HEK293 (cell line): Measurements from ENCODE around the gene UBAP2L.

Experiments
- CTCF ChIP-seq: fragments of 450-650 bp; formaldehyde crosslinking; IDR thresholded peaks from 2 replicates; pipeline ENCODE4 v1.5.1; 2016; ENCODE audit warnings: missing biosample characterization, missing genetic modification characterization
- GLI2 ChIP-seq: fragments of 450-650 bp; formaldehyde crosslinking; IDR thresholded peaks from 2 replicates; pipeline ENCODE4; 2017; ENCODE audit warnings: missing biosample characterization, missing genetic modification characterization, low read depth, borderline replicate concordance
- GLI4 ChIP-seq: fragments of 450-650 bp; formaldehyde crosslinking; IDR thresholded peaks from 2 replicates; pipeline ENCODE4 v1.5.1; 2016; ENCODE audit warnings: missing biosample characterization, missing genetic modification characterization
- PRDM4 ChIP-seq: fragments of 450-650 bp; formaldehyde crosslinking; IDR thresholded peaks from 2 replicates; pipeline ENCODE4 v1.5.1; 2017; ENCODE audit warnings: missing biosample characterization, missing genetic modification characterization
- REPIN1 ChIP-seq: fragments of 450-650 bp; formaldehyde crosslinking; IDR thresholded peaks from 2 replicates; pipeline ENCODE4 v1.5.1; 2017; ENCODE audit warnings: missing biosample characterization, missing genetic modification characterization, low read depth
- REST ChIP-seq: fragments of 450-650 bp; formaldehyde crosslinking; IDR thresholded peaks from 2 replicates; pipeline ENCODE4 v1.5.1; 2016; ENCODE audit warnings: missing biosample characterization, missing genetic modification characterization
- SP3 ChIP-seq: fragments of 450-650 bp; formaldehyde crosslinking; IDR thresholded peaks from 2 replicates; pipeline ENCODE4 v1.5.1; 2016; ENCODE audit warnings: missing biosample characterization, missing genetic modification characterization
- WT1 ChIP-seq: fragments of 450-650 bp; formaldehyde crosslinking; IDR thresholded peaks from 2 replicates; pipeline ENCODE4 v1.5.1; 2016; ENCODE audit warnings: missing biosample characterization, missing genetic modification characterization
- YY1 ChIP-seq: fragments of 450-650 bp; formaldehyde crosslinking; IDR thresholded peaks from 2 replicates; pipeline ENCODE4 v1.5.1; 2018; ENCODE audit warnings: missing biosample characterization, missing genetic modification characterization
- ZBTB17 ChIP-seq: fragments of 450-650 bp; formaldehyde crosslinking; IDR thresholded peaks from 2 replicates; pipeline ENCODE4 v1.5.1; 2016; ENCODE audit warnings: missing biosample characterization, missing genetic modification characterization
- ZNF121 ChIP-seq: fragments of 450-650 bp; formaldehyde crosslinking; IDR thresholded peaks from 2 replicates; pipeline ENCODE4 v1.5.1; 2016; ENCODE audit warnings: missing biosample characterization, missing genetic modification characterization
- ZNF221 ChIP-seq: fragments of 450-650 bp; formaldehyde crosslinking; IDR thresholded peaks from 2 replicates; pipeline ENCODE4 v1.5.1; 2017; ENCODE audit warnings: missing biosample characterization, missing genetic modification characterization, borderline replicate concordance
- ZNF239 ChIP-seq: fragments of 450-650 bp; formaldehyde crosslinking; IDR thresholded peaks from 2 replicates; pipeline ENCODE4 v1.5.1; 2016; ENCODE audit warnings: missing biosample characterization, missing genetic modification characterization
- ZNF24 ChIP-seq: fragments of 450-650 bp; formaldehyde crosslinking; IDR thresholded peaks from 2 replicates; pipeline ENCODE4 v1.5.1; 2016; ENCODE audit warnings: missing biosample characterization, missing genetic modification characterization
- ZNF302 ChIP-seq: fragments of 450-650 bp; formaldehyde crosslinking; IDR thresholded peaks from 2 replicates; pipeline ENCODE4 v1.5.1; 2016; ENCODE audit warnings: missing biosample characterization, missing genetic modification characterization, low read depth
- ZNF311 ChIP-seq: fragments of 450-650 bp; formaldehyde crosslinking; IDR thresholded peaks from 2 replicates; pipeline ENCODE4 v1.5.1; 2017; ENCODE audit warnings: missing biosample characterization, missing genetic modification characterization, borderline replicate concordance
- ZNF366 ChIP-seq: fragments of 450-650 bp; formaldehyde crosslinking; conservative IDR thresholded peaks from 2 replicates; pipeline ENCODE4 v1.5.1; 2016; ENCODE audit warnings: missing biosample characterization, missing genetic modification characterization
- ZNF391 ChIP-seq: fragments of 450-650 bp; formaldehyde crosslinking; IDR thresholded peaks from 2 replicates; pipeline ENCODE4 v1.5.1; 2016; ENCODE audit warnings: low read depth, missing biosample characterization, missing genetic modification characterization, borderline replicate concordance
- ZNF521 ChIP-seq: fragments of 450-650 bp; formaldehyde crosslinking; IDR thresholded peaks from 2 replicates; pipeline ENCODE4 v1.5.1; 2017; ENCODE audit warnings: missing biosample characterization, mild to moderate bottlenecking, missing genetic modification characterization
- ZNF555 ChIP-seq: fragments of 450-650 bp; formaldehyde crosslinking; conservative IDR thresholded peaks from 2 replicates; pipeline ENCODE4 v1.5.1; 2017; ENCODE audit warnings: missing biosample characterization, mild to moderate bottlenecking, missing genetic modification characterization, inconsistent platforms
- ZNF645 ChIP-seq: fragments of 450-650 bp; formaldehyde crosslinking; IDR thresholded peaks from 2 replicates; pipeline ENCODE4; 2016; ENCODE audit warnings: missing biosample characterization, missing genetic modification characterization
- ZNF670 ChIP-seq: fragments of 450-650 bp; formaldehyde crosslinking; IDR thresholded peaks from 2 replicates; pipeline ENCODE4 v1.5.1; 2016; ENCODE audit warnings: missing biosample characterization, missing genetic modification characterization, low read depth
- ZNF837 ChIP-seq: fragments of 450-650 bp; formaldehyde crosslinking; IDR thresholded peaks from 2 replicates; pipeline ENCODE4 v1.5.1; 2016; ENCODE audit warnings: missing biosample characterization, missing genetic modification characterization
- ZSCAN30 ChIP-seq: fragments of 450-650 bp; IDR thresholded peaks from 2 replicates; pipeline ENCODE4 v1.5.1; 2018; ENCODE audit warnings: missing biosample characterization, mild to moderate bottlenecking, missing genetic modification characterization, moderate library complexity
- TF ChIP-seq, protein P1 (sequence below): IDR thresholded peaks from 2 replicates; pipeline ENCODE4 v1.6.1; 2011; ENCODE audit warnings: mild to moderate bottlenecking, low read depth, low read length, borderline replicate concordance

Gene UBAP2L

GRCh38 chr1:154182344-154183045, 38.3 kb upstream of the UBAP2L start (continued):
- TF ChIP-seq CTCF (tag by site-specific recombination) = peak; percentile 78
- TF ChIP-seq ZSCAN30 = peak; percentile 32; the same call in 1 of the 2 replicates
- no peak for TF ChIP-seq YY1
- TF ChIP-seq ZNF24 (tag by site-specific recombination) = 0 out of 2 replicates have a peak, but pooled peaks have one; percentile 34
- TF ChIP-seq ZNF837 (tag by site-specific recombination) = no peak
- 0 out of 2 replicates have a peak, but pooled peaks have one; percentile 25 for TF ChIP-seq REPIN1 (tag by site-specific recombination)
- no peak for TF ChIP-seq ZNF521
- no peak for TF ChIP-seq ZNF670 (tag by site-specific recombination)
- TF ChIP-seq ZNF391 (tag by site-specific recombination) = peak; percentile 73; the same call in 1 of the 2 replicates
- TF ChIP-seq ZBTB17 (tag by site-specific recombination) = no peak
- no peak for TF ChIP-seq ZNF555 (tag by site-specific recombination)
- no peak for TF ChIP-seq ZNF311 (tag by site-specific recombination)
- no peak for TF ChIP-seq REST (tag by site-specific recombination)
- TF ChIP-seq ZNF366 (tag by site-specific recombination) = no peak
- TF ChIP-seq GLI2 (tag by site-specific recombination) = no peak
- peak; percentile 56 for TF ChIP-seq SP3 (tag by site-specific recombination)
- TF ChIP-seq ZNF121 (tag by site-specific recombination) = 0 out of 2 replicates have a peak, but pooled peaks have one; percentile 22
- no peak for TF ChIP-seq ZNF221 (tag by site-specific recombination)
- no peak for TF ChIP-seq WT1 (tag by site-specific recombination)
- TF ChIP-seq ZNF645 = peak; percentile 21; the same call in 1 of the 2 replicates
- TF ChIP-seq, protein P1, sequence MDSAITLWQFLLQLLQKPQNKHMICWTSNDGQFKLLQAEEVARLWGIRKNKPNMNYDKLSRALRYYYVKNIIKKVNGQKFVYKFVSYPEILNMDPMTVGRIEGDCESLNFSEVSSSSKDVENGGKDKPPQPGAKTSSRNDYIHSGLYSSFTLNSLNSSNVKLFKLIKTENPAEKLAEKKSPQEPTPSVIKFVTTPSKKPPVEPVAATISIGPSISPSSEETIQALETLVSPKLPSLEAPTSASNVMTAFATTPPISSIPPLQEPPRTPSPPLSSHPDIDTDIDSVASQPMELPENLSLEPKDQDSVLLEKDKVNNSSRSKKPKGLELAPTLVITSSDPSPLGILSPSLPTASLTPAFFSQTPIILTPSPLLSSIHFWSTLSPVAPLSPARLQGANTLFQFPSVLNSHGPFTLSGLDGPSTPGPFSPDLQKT = no peak; the same call in 1 of the 2 replicates
- peak; percentile 72; the same call in 1 of the 2 replicates for TF ChIP-seq GLI4 (tag by site-specific recombination)
- TF ChIP-seq ZNF239 (tag by site-specific recombination) = peak; percentile 78; the same call in 1 of the 2 replicates
- no peak for TF ChIP-seq ZNF302 (tag by site-specific recombination)
- TF ChIP-seq PRDM4 = no peak
